ENCODE measurements around the gene RPS14.

GRCh38 chr5:150479416-150479815 lies 29.9 kb upstream of the RPS14 start:
- TF ChIP-seq, protein P1, sequence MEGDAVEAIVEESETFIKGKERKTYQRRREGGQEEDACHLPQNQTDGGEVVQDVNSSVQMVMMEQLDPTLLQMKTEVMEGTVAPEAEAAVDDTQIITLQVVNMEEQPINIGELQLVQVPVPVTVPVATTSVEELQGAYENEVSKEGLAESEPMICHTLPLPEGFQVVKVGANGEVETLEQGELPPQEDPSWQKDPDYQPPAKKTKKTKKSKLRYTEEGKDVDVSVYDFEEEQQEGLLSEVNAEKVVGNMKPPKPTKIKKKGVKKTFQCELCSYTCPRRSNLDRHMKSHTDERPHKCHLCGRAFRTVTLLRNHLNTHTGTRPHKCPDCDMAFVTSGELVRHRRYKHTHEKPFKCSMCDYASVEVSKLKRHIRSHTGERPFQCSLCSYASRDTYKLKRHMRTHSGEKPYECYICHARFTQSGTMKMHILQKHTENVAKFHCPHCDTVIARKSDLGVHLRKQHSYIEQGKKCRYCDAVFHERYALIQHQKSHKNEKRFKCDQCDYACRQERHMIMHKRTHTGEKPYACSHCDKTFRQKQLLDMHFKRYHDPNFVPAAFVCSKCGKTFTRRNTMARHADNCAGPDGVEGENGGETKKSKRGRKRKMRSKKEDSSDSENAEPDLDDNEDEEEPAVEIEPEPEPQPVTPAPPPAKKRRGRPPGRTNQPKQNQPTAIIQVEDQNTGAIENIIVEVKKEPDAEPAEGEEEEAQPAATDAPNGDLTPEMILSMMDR (IDR thresholded peaks at IDR 0.05) = no peak
- TF ChIP-seq EP300 (IDR thresholded peaks at IDR 0.05) (no peak), POLR2A (IDR thresholded peaks at IDR 0.05) (no peak)
